Measurements from ENCODE around the gene SLF2. TPM values are rescaled to one million over a fixed set of nuclear protein-coding genes. Genes with fewer than 3 reads are reported as not detected.

The SLF2 gene
- total and polyA plus RNA-seq, 12 donors, result 4.8 to 23.6 (median 18.3) TPM

DNA sequence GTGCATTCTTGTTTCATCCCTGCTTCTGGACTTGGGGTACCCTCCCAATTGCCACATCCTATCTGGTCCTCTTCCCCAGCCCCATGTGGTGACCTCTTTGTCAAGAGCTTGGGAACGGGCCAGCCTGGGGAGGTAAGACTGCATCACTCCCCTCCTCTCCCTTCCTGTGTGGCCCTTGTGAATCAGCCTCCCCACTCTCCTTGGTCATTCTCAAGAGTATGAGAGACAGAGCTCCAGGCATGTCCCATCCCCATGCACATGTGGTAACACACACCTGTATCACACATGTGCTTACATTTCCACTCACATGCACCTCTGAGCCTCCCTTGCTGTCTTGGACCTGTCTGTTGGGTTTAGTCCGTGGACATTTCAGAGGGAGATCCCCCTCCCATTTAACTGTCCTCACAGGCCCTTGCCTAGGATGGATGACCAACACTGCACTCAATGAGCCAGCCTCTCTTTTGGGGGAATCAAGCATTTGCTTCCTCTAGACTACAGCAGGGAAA lies 72.0 kb downstream of the SLF2 start:
- Histone ChIP-seq H3K4me1 (peaks cover 12 to 34% (median 25%) of the 10 kb centered on the region in 9 donors), H3K27me3 (no peaks in the 10 kb centered on the region), H3K4me3 (no peak overlapping the region), H3K27ac (no peak overlapping the region), H3K9me3 (no peaks in the 10 kb centered on the region), H3K36me3 (peaks cover 0 to 60% (median 21%) of the 10 kb centered on the region in 9 donors)
- no peak for ATAC-seq
- TF ChIP-seq, protein P1, sequence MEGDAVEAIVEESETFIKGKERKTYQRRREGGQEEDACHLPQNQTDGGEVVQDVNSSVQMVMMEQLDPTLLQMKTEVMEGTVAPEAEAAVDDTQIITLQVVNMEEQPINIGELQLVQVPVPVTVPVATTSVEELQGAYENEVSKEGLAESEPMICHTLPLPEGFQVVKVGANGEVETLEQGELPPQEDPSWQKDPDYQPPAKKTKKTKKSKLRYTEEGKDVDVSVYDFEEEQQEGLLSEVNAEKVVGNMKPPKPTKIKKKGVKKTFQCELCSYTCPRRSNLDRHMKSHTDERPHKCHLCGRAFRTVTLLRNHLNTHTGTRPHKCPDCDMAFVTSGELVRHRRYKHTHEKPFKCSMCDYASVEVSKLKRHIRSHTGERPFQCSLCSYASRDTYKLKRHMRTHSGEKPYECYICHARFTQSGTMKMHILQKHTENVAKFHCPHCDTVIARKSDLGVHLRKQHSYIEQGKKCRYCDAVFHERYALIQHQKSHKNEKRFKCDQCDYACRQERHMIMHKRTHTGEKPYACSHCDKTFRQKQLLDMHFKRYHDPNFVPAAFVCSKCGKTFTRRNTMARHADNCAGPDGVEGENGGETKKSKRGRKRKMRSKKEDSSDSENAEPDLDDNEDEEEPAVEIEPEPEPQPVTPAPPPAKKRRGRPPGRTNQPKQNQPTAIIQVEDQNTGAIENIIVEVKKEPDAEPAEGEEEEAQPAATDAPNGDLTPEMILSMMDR (IDR thresholded peaks at IDR 0.05), result no peak
- WGBS, 2 donors, result 68 to 70% methylated on average over 2 of the region's 2 CpGs
- intact Hi-C loops (cut with DNase I), result loop anchor here in 2 of 10 donors (5.0 kb wide), 2 partner anchors 43 to 48 kb away; partner anchors contain the start of genes PDZD7 (in 1 of the 2) and SFXN3 (in 1 of the 2)
- DNase-seq, result no peak

DNA sequence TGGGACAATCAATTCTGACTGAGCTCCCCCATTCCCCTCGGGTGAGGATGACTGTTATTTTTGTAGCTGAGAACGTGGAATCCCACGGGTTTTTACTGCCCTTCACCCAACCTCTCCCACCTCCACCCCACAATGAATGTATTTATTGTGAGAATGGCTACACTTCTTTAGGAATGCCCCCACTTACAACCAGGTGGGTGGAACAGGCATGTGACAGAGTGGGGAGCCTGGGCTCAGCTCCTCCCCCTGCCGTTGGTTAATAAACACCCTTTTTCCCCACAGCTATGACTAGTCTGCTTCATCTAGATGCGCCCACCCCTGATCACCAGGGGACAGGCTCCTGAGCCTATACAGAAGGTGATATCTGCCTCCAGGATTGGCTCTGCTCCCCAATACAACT lies 72.6 kb downstream of the SLF2 start:
- H3K4me3 ChIP-seq, result no peak overlapping the region
- intact Hi-C loops (cut with DNase I), result loop anchor here in 2 of 10 donors (5.0 kb wide), 2 partner anchors 42 to 47 kb away; partner anchors contain the start of genes PDZD7 (in 1 of the 2) and SFXN3 (in 1 of the 2)
- peaks cover 0 to 60% (median 21%) of the 10 kb centered on the region in 9 donors for H3K36me3 ChIP-seq
- WGBS, 2 donors, result 72 to 74% methylated on average over 5 of the region's 5 CpGs
- TF ChIP-seq, protein P1 (IDR thresholded peaks at IDR 0.05), result no peak
- no peaks in the 10 kb centered on the region for H3K27me3 ChIP-seq
- no peak overlapping the region for H3K27ac ChIP-seq
- DNase-seq, result no peak
- ATAC-seq, result no peak
- H3K4me1 ChIP-seq, result peaks cover 12 to 34% (median 25%) of the 10 kb centered on the region in 9 donors
- no peaks in the 10 kb centered on the region for H3K9me3 ChIP-seq

DNA sequence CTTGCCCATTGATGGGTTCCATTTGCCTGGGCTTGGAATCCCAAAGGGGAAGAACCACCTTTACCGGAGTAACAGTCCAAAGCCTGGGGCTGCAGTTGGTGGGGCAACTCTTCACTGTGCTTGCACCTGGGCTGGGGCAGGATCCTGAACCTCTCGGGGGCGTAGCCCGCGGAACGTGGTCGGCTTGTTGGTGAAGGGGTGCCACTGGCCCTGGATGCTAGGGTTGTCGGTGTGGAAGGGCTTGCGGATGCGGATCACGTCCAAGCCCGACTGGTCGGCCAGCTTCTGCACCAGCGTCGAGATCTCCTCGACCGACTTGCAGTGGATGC lies 73.8 kb downstream of the SLF2 start:
- Histone ChIP-seq H3K36me3 (peaks cover 0 to 60% (median 18%) of the 10 kb centered on the region in 9 donors), H3K9me3 (no peaks in the 10 kb centered on the region), H3K27me3 (no peaks in the 10 kb centered on the region), H3K27ac (peak overlapping the region in 8 of 10 donors; percentile 76 to 90 (median 84)), H3K4me1 (peaks cover 12 to 34% (median 25%) of the 10 kb centered on the region in 9 donors), H3K4me3 (peak overlapping the region; percentile 63 to 99 (median 84))
- TF ChIP-seq, protein P1 (IDR thresholded peaks at IDR 0.05), result no peak
- DNase-seq (no peak), ATAC-seq (peak in 2 of 8 donors; percentile 1 to 6)
- intact Hi-C loops (cut with DNase I), result loop anchor here in 2 of 10 donors (5.0 kb wide), 2 partner anchors 41 to 46 kb away; partner anchors contain the start of genes PDZD7 (in 1 of the 2) and SFXN3 (in 1 of the 2)
- WGBS, 2 donors, result 16 to 19% methylated on average over 17 of the region's 17 CpGs

DNA sequence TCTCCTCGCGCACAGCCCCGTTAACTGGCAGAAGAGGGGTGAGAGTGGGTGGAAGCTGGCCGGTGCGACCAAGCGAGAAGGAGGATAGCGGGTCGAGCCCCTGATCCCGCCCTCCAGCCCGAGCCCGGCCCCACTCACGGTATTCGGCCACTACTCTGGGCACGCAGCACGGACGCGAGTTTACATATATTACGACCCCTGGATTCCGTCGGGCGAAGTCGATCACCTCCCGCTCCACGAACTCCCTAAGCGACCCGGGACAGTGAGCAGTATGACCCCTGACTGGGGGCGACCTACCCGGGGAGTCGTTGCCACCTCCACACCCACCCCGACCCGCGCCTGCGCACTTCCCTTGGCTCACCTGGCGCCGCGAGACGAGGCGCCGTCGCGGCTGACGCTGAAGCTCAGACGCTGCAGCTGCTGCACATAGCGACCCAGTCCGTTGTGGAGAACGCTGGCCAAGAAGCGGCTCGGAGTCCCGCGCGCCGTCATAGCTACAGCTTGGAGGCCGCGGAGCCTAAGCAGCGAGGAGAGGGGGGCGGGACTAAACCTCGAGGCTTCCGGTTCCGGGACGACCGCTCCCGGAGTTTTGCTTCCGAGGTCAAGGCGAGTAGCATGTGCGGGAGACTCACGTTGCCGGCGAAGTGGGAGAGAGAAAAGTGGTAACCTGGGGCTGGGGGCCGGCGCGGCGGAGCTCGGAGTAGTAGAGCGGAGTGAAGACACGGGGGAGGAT lies 74.4 kb downstream of the SLF2 start, which contains the start of the genes MRPL43 and TWNK:
Gene MRPL43, minus strand, starts transcription at position 546 of the 733 bp plus-strand sequence. Its CDS starts 54 bp downstream, at position 492.
Gene TWNK, plus strand, starts transcription at position 592 of the 733 bp plus-strand sequence. CDS start 668 bp downstream, outside the sequence.
- Histone ChIP-seq H3K27me3 (no peaks in the 10 kb centered on the region), H3K36me3 (peaks cover 0 to 60% (median 16%) of the 10 kb centered on the region in 9 donors), H3K9me3 (no peaks in the 10 kb centered on the region), H3K4me3 (peak within 1 kb of the TSS; percentile 63 to 99 (median 84)), H3K27ac (peak within 1 kb of the TSS in 9 of 10 donors; percentile 76 to 90 (median 83)), H3K4me1 (peaks cover 12 to 34% (median 25%) of the 10 kb centered on the region in 9 donors)
- intact Hi-C loops (cut with DNase I), result loop anchor here in 2 of 10 donors (5.0 kb wide), 2 partner anchors 40 to 45 kb away; partner anchors contain the start of genes PDZD7 (in 1 of the 2) and SFXN3 (in 1 of the 2)
- 1% methylated on average over 75 of the region's 75 CpGs for WGBS, 2 donors
- ATAC-seq (peak; percentile 84 to 94 (median 92)), DNase-seq (peak; percentile 85)
- TF ChIP-seq, protein P1 (IDR thresholded peaks at IDR 0.05), result no peak

Measured in heart right ventricle (tissue), 16 donors.